ENCODE results near the gene GTPBP8. TPM values are rescaled to one million over a fixed set of nuclear protein-coding genes. Genes with fewer than 3 reads are reported as not detected.

Gene GTPBP8
- total RNA-seq, 1 donor from 2014 or later, result 18.7 TPM

DNA sequence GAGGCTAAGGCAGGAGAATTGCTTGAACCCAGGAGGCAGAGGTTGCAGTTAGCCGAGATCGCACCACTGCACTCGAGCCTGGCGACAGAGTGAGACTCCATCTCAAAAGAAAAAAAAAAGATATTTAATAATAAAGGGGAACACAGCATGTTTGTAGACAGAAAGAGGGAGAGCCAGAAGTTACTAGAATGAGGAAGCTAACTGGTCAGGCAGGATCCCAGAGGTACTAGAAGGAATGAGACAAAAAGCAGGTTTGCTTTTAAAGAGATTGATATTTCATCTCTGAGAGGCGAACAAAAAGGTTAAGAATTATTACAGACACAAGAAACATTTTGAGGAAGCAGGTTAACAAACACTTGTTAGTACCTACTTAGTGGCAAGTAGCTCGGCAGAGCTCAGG lies 25.1 kb upstream of the GTPBP8 start:
- Histone ChIP-seq H3K36me3 (ENCODE audit: control insufficient read depth, insufficient read depth, low read length) (no peaks in the 10 kb centered on the region), H3K27me3 (ENCODE audit: control insufficient read depth, insufficient read depth, low read length) (no peaks in the 10 kb centered on the region), H3K4me3 (ENCODE audit: low read depth, low read length) (no peak overlapping the region)
- DNase-seq (ENCODE audit: low read depth), result no peak
- TF ChIP-seq, protein P1, sequence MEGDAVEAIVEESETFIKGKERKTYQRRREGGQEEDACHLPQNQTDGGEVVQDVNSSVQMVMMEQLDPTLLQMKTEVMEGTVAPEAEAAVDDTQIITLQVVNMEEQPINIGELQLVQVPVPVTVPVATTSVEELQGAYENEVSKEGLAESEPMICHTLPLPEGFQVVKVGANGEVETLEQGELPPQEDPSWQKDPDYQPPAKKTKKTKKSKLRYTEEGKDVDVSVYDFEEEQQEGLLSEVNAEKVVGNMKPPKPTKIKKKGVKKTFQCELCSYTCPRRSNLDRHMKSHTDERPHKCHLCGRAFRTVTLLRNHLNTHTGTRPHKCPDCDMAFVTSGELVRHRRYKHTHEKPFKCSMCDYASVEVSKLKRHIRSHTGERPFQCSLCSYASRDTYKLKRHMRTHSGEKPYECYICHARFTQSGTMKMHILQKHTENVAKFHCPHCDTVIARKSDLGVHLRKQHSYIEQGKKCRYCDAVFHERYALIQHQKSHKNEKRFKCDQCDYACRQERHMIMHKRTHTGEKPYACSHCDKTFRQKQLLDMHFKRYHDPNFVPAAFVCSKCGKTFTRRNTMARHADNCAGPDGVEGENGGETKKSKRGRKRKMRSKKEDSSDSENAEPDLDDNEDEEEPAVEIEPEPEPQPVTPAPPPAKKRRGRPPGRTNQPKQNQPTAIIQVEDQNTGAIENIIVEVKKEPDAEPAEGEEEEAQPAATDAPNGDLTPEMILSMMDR (IDR thresholded peaks at IDR 0.05; ENCODE audit: insufficient read depth, low read length, poor library complexity, severe bottlenecking), result no peak

DNA sequence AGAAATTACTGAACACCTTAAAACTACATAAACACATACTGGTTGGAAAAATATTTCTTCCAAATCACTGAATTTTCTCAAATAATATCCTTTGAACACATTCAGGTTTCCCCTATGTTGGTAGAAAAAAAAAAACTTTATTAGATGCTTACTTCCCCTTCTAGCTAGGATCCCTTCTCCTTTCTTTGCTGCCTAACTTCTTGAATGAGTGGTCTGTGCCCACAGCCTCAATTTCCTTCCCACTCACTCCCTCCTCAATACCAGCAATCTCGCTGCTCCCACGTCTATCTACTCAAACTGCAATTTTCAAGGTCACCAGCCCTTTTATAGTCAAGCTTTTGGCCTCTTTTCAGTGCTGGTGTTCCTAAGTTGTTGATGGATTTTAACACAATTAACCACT lies 24.2 kb upstream of the GTPBP8 start:
- Histone ChIP-seq H3K27me3 (ENCODE audit: control insufficient read depth, insufficient read depth, low read length) (no peaks in the 10 kb centered on the region), H3K4me3 (ENCODE audit: low read depth, low read length) (no peak overlapping the region), H3K36me3 (ENCODE audit: control insufficient read depth, insufficient read depth, low read length) (no peaks in the 10 kb centered on the region)
- DNase-seq (ENCODE audit: low read depth), result no peak
- TF ChIP-seq, protein P1 (IDR thresholded peaks at IDR 0.05; ENCODE audit: insufficient read depth, low read length, poor library complexity, severe bottlenecking), result no peak

DNA sequence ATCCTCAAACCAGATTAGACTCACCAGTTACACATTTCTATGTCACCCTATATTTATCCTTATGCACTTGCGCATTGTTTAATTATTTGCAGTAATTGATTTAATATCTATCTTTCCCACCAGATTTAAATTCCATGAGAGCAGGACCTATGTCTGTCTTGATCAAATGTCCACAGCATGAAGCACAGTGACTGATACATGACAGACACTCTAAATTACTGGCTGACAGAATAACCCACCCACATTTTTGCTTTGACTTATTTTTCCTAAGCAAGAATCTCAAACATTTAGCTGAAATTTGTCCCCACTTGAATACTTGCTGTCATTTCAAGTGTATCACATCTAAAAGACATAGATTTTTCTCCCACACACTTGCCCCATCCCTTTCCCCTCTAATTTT lies 23.4 kb upstream of the GTPBP8 start:
- H3K36me3 ChIP-seq (ENCODE audit: control insufficient read depth, insufficient read depth, low read length), result no peaks in the 10 kb centered on the region
- TF ChIP-seq, protein P1 (IDR thresholded peaks at IDR 0.05; ENCODE audit: insufficient read depth, low read length, poor library complexity, severe bottlenecking), result no peak
- H3K4me3 ChIP-seq (ENCODE audit: low read depth, low read length), result no peak overlapping the region
- H3K27me3 ChIP-seq (ENCODE audit: control insufficient read depth, insufficient read depth, low read length), result no peaks in the 10 kb centered on the region
- DNase-seq (ENCODE audit: low read depth), result no peak

DNA sequence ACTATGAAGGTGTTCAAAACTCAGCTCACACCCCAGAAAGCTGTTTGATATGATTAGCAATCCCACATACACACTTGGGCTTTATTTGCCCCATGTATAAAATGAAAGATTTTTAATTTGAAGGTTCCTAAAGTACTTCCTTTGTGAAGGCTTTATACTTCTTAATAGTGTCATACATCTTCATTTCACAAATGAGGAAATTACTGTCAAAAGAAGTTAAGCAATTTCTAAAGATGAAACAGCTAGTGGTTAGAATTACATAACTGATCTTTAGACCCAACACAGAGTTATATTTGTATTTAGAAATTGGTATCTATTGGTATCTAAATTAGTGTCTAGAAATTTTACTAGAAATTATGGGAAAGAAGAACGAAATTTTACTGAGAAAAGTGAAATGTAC lies 23.0 kb upstream of the GTPBP8 start:
- no peak overlapping the region for H3K4me3 ChIP-seq (ENCODE audit: low read depth, low read length)
- no peaks in the 10 kb centered on the region for H3K27me3 ChIP-seq (ENCODE audit: control insufficient read depth, insufficient read depth, low read length)
- TF ChIP-seq, protein P1 (IDR thresholded peaks at IDR 0.05; ENCODE audit: insufficient read depth, low read length, poor library complexity, severe bottlenecking), result no peak
- DNase-seq (ENCODE audit: low read depth), result no peak
- no peaks in the 10 kb centered on the region for H3K36me3 ChIP-seq (ENCODE audit: control insufficient read depth, insufficient read depth, low read length)

DNA sequence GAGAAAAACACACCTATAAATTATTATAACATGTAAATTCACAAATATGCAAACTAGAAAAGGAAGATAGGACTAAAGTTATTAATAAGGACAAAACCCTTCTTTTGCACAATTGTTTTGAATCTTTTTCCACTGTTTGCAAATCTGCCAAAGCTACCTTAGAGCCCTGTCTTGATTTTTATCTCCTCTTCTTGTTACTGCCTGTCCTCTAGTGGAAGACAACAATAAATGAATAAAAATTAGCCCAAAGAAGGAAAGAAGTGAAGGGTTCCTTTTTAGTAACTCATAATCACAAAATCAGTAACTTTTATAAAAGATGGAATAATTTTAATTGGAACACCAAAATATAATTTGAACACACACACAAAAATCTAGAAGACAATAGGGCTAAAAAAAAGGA lies 18.6 kb upstream of the GTPBP8 start:
- no peak for DNase-seq (ENCODE audit: low read depth)
- H3K4me3 ChIP-seq (ENCODE audit: low read depth, low read length), result no peak overlapping the region

More for the DNA sequence above, 18.6 kb upstream of the GTPBP8 start:
- Histone ChIP-seq H3K36me3 (ENCODE audit: control insufficient read depth, insufficient read depth, low read length) (no peaks in the 10 kb centered on the region), H3K27me3 (ENCODE audit: control insufficient read depth, insufficient read depth, low read length) (no peaks in the 10 kb centered on the region)
- TF ChIP-seq, protein P1 (IDR thresholded peaks at IDR 0.05; ENCODE audit: insufficient read depth, low read length, poor library complexity, severe bottlenecking), result no peak
